ENCODE data around the gene ADRA1B. TPM values are rescaled to one million over a fixed set of nuclear protein-coding genes. Genes with fewer than 3 reads are reported as not detected.

The ADRA1B gene
- total and polyA plus RNA-seq, 2 of the 8 experiments (the other 6 are each of a cell fraction or from before 2014, with no cell fraction given): not detected

- no peak for TF ChIP-seq CHD7 (IDR thresholded peaks at IDR 0.05; ENCODE audit: insufficient replicate concordance, low read length)
- TF ChIP-seq BACH1 (IDR thresholded peaks at IDR 0.05; ENCODE audit: low read length): no peak
- no peak for TF ChIP-seq KDM5A (IDR thresholded peaks at IDR 0.05; ENCODE audit: low read length)
- TF ChIP-seq MAX (IDR thresholded peaks at IDR 0.05): no peak
- no peak for TF ChIP-seq USF2 (IDR thresholded peaks at IDR 0.05; ENCODE audit: low read length)
- TF ChIP-seq CBX8 (IDR thresholded peaks at IDR 0.05; ENCODE audit: borderline replicate concordance, low read depth, low read length): no peak
- TF ChIP-seq EP300 (IDR thresholded peaks at IDR 0.05; ENCODE audit: borderline replicate concordance in 1 of 2, low read depth in 2 of 2, low read length in 2 of 2): no peak
- TF ChIP-seq KDM4A (IDR thresholded peaks at IDR 0.05; ENCODE audit: low read depth, low read length, severe bottlenecking): no peak
These were observed 4.9 kb upstream of the ADRA1B start (continued) for GRCh38 chr5:159911349-159911748.
